MM.1S (cell line): Measurements from ENCODE around the gene ZHX3.

Source experiments
- DNase-seq: peaks from one replicate; pipeline ENCODE4 v3.0.0-alpha.2; 2015
- H2AFZ ChIP-seq: fragments of 300-600 bp; sonication (generic); 2 replicates; pipeline ENCODE4 v1.6.0; 2016; ENCODE audit warnings: antibody characterized with exemption, low read length
- H3F3A ChIP-seq: fragments of 300-600 bp; sonication (generic); 2 replicates; pipeline ENCODE4 v1.6.1; 2016; ENCODE audit warnings: mild to moderate bottlenecking, antibody characterized with exemption, low read length, moderate library complexity, mixed read lengths; ENCODE audit not compliant: insufficient read depth
- H3K27ac ChIP-seq: fragments of 300-600 bp; sonication (generic); 2 replicates; pipeline ENCODE4 v1.5.1; 2016; ENCODE audit warnings: mild to moderate bottlenecking, low read length
- H3K27me3 ChIP-seq: fragments of 300-600 bp; sonication (generic); replicated peaks from 2 replicates; pipeline ENCODE4 v1.6.0; 2016; ENCODE audit warnings: low read length; ENCODE audit not compliant: insufficient read depth
- H3K36me3 ChIP-seq: fragments of 300-600 bp; sonication (generic); replicated peaks from 2 replicates; pipeline ENCODE4 v1.6.1; 2016; ENCODE audit warnings: mild to moderate bottlenecking, low read length, mixed read lengths; ENCODE audit not compliant: insufficient read depth
- H3K4me1 ChIP-seq: fragments of 300-600 bp; sonication (generic); 2 replicates; pipeline ENCODE4 v1.6.1; 2016; ENCODE audit warnings: low read length, mixed read lengths
- H3K4me2 ChIP-seq: fragments of 300-600 bp; sonication (generic); 2 replicates; pipeline ENCODE4 v1.6.0; 2016; ENCODE audit warnings: low read depth, low read length
- H3K4me3 ChIP-seq: fragments of 300-600 bp; sonication (generic); 2 replicates; pipeline ENCODE4 v1.5.1; 2016; ENCODE audit warnings: low read length, mixed read lengths
- H3K79me2 ChIP-seq: fragments of 300-600 bp; sonication (generic); 2 replicates; pipeline ENCODE4 v1.6.1; 2016; ENCODE audit warnings: mixed run types, low read length, mixed read lengths
- H3K9ac ChIP-seq: fragments of 300-600 bp; sonication (generic); 2 replicates; pipeline ENCODE4 v1.6.1; 2016; ENCODE audit warnings: low read length, mixed read lengths
- H3K9me2 ChIP-seq: fragments of 300-600 bp; sonication (generic); replicated peaks from 2 replicates; pipeline ENCODE4 v1.6.1; 2016; ENCODE audit warnings: mild to moderate bottlenecking, low read length, mixed read lengths; ENCODE audit not compliant: insufficient read depth
- H3K9me3 ChIP-seq: fragments of 300-600 bp; sonication (generic); replicated peaks from 2 replicates; pipeline ENCODE4 v1.6.1; 2016; ENCODE audit warnings: mild to moderate bottlenecking, low read length, mixed read lengths; ENCODE audit not compliant: insufficient read depth
- H4K20me1 ChIP-seq: fragments of 300-600 bp; sonication (generic); 2 replicates; pipeline ENCODE4 v1.6.1; 2016; ENCODE audit warnings: mild to moderate bottlenecking, low read length, moderate library complexity, mixed read lengths; ENCODE audit not compliant: insufficient read depth
- CTCF ChIP-seq: fragments of 300-600 bp; sonication (generic); IDR thresholded peaks from 2 replicates; pipeline ENCODE4 v1.5.1; 2016; ENCODE audit warnings: antibody characterized with exemption, low read length, mixed read lengths
- EZH2 ChIP-seq: fragments of 300-600 bp; sonication (generic); optimal IDR thresholded peaks from 2 replicates; pipeline ENCODE3; 2017; ENCODE audit warnings: low read depth, mild to moderate bottlenecking, antibody characterized with exemption, low read length, mixed read lengths
- EZH2phosphoT487 ChIP-seq: fragments of 300-600 bp; sonication (generic); IDR thresholded peaks from 2 replicates; pipeline ENCODE4 v1.6.1; 2018; ENCODE audit warnings: antibody characterized with exemption, low read length

The ZHX3 gene

DNA sequence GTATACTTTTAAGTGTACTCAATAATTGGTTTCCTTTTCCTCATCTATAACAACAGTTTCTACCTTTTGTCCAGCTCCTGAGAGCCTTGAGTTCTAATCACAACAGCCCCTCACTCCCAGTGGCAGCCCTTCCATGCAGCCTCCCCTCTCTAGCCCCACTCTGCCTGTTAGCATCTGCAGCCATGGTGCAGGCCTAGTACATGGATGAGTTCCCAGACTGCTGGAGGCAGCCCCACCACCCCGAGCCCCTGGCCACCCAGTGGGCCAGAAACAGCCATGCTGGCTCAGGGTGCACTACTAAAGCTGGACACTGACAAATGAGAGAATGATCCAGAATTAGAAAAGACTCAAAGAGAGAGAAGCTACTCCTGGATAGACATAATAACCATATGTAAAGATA lies 13.4 kb upstream of the ZHX3 start:
- Histone ChIP-seq H3K9me2 (no peaks in the 10 kb centered on the region), H3K4me1 (peaks cover 11% of the 10 kb centered on the region), H4K20me1 (no peaks in the 10 kb centered on the region), H3F3A (no peaks in the 10 kb centered on the region), H3K9ac (no peak overlapping the region), H3K36me3 (no peaks in the 10 kb centered on the region), H3K4me3 (no peak overlapping the region), H3K9me3 (no peaks in the 10 kb centered on the region), H2AFZ (no peak overlapping the region), H3K27ac (no peak overlapping the region), H3K27me3 (no peaks in the 10 kb centered on the region), H3K79me2 (no peaks in the 10 kb centered on the region), H3K4me2 (no peak overlapping the region)
- no peak for DNase-seq
- TF ChIP-seq EZH2phosphoT487 (no peak), CTCF (no peak), EZH2 (no peak)

- DNase-seq: no peak
- Histone ChIP-seq H3K9me2 (no peaks in the 10 kb centered on the region), H3K79me2 (no peaks in the 10 kb centered on the region), H3K9ac (no peak overlapping the region), H2AFZ (0 out of 2 replicates have a peak overlapping the region, but pooled peaks have one; percentile 82), H3K9me3 (no peaks in the 10 kb centered on the region), H3F3A (no peaks in the 10 kb centered on the region), H3K4me2 (no peak overlapping the region), H3K27ac (no peak overlapping the region), H4K20me1 (no peaks in the 10 kb centered on the region), H3K4me3 (no peak overlapping the region), H3K27me3 (no peaks in the 10 kb centered on the region), H3K36me3 (no peaks in the 10 kb centered on the region), H3K4me1 (peaks cover 11% of the 10 kb centered on the region)
- TF ChIP-seq EZH2: no peak
- TF ChIP-seq CTCF: no peak
- no peak for TF ChIP-seq EZH2phosphoT487
Observed at GRCh38 chr20:41330343-41330720, 12.8 kb upstream of the ZHX3 start.

GRCh38 chr20:41329435-41330342 lies 12.2 kb upstream of the ZHX3 start:
- Histone ChIP-seq H3K4me3 (no peak overlapping the region), H3K9me3 (no peaks in the 10 kb centered on the region)
- DNase-seq: peak; percentile 68

More at GRCh38 chr20:41329435-41330342, 12.2 kb upstream of the ZHX3 start:
- no peak overlapping the region for H3K9ac ChIP-seq
- no peaks in the 10 kb centered on the region for H3K27me3 ChIP-seq
- no peaks in the 10 kb centered on the region for H3K36me3 ChIP-seq
- no peaks in the 10 kb centered on the region for H4K20me1 ChIP-seq
- peaks cover 11% of the 10 kb centered on the region for H3K4me1 ChIP-seq
- peak overlapping the region; percentile 55 for H3K4me2 ChIP-seq
- no peaks in the 10 kb centered on the region for H3K79me2 ChIP-seq
- TF ChIP-seq EZH2phosphoT487: no peak
- TF ChIP-seq CTCF: no peak
- TF ChIP-seq EZH2: no peak
- peak overlapping the region; percentile 82 for H2AFZ ChIP-seq
- H3K9me2 ChIP-seq: no peaks in the 10 kb centered on the region
- peak overlapping the region; percentile 26; the same call in 1 of the 2 replicates for H3K27ac ChIP-seq
- H3F3A ChIP-seq: no peaks in the 10 kb centered on the region
